Spleen (tissue), 11 donors: Measurements from ENCODE around the gene ZNF77. TPM values are rescaled to one million over a fixed set of nuclear protein-coding genes. Genes with fewer than 3 reads are reported as not detected.
A peak's percentile ranks its signal among the peaks of the same experiment; 100 is the strongest.
"Not testable (repeated sequence)": the region's sequence is repeated elsewhere in the genome, so short reads cannot be mapped to it uniquely, and the experiment has no call there.

Experiments used
- DNase-seq: peaks from one replicate; pipeline ENCODE4 v3.0.0-alpha.2; 2020
- H3K27ac ChIP-seq, 8 donors: fragments of 200-600 bp; sonication (generic) in 7 of 8; 1 replicate in 4 of 8; 2 replicates in 4 of 8; pipeline versions ENCODE4 v1.5.0 to v1.8.0; 2016 to 2021; ENCODE audit warnings: inconsistent platforms in 4 of 8, mild to moderate bottlenecking in 4 of 8, moderate library complexity in 1 of 8
- H3K27me3 ChIP-seq, 7 donors: fragments of 200-600 bp; sonication (generic) in 6 of 7; replicated peaks in 1 of 7; 1 replicate in 4 of 7; 2 replicates in 3 of 7; pipeline versions ENCODE4 v1.5.0 to v1.8.0; 2016 to 2021; ENCODE audit warnings: inconsistent platforms in 3 of 7, mild to moderate bottlenecking in 1 of 7
- H3K36me3 ChIP-seq, 6 donors: fragments of 200-600 bp; sonication (generic) in 5 of 6; 1 replicate in 4 of 6; 2 replicates in 2 of 6; pipeline versions ENCODE4 v1.5.0 to v1.8.0; 2016 to 2021; ENCODE audit warnings: inconsistent platforms in 2 of 6
- H3K4me1 ChIP-seq, 6 donors: fragments of 200-600 bp; sonication (generic) in 5 of 6; 1 replicate in 3 of 6; 2 replicates in 3 of 6; pipeline versions ENCODE4 v1.5.0 to v1.8.0; 2016 to 2021; ENCODE audit warnings: inconsistent platforms in 3 of 6
- H3K4me3 ChIP-seq, 8 donors: fragments of 200-600 bp; sonication (generic) in 7 of 8; 1 replicate in 4 of 8; 2 replicates in 4 of 8; pipeline versions ENCODE4 v1.5.0 to v1.8.0; 2016 to 2021; ENCODE audit warnings: inconsistent platforms in 4 of 8, mild to moderate bottlenecking in 4 of 8, moderate library complexity in 2 of 8
- H3K9me3 ChIP-seq, 8 donors: fragments of 200-600 bp; sonication (generic) in 7 of 8; 1 replicate in 4 of 8; 2 replicates in 4 of 8; pipeline versions ENCODE4 v1.5.0 to v1.8.0; 2016 to 2021; ENCODE audit warnings: inconsistent platforms in 4 of 8
- POLR2A ChIP-seq, 3 donors: fragments of 450-650 bp; IDR thresholded peaks; one replicate each; pipeline ENCODE4 v1.5.1; 2017; ENCODE audit warnings: antibody characterized with exemption in 3 of 3, mild to moderate bottlenecking in 1 of 3
- POLR2AphosphoS5 ChIP-seq, 3 donors: sonication (generic); formaldehyde crosslinking; IDR thresholded peaks; one replicate each; pipeline ENCODE4 v1.5.1; 2017; ENCODE audit warnings: antibody characterized with exemption in 3 of 3
- WGBS, 5 donors: extraction: QIAGEN DNeasy Blood & Tissue Kit in 3 of 5; methylation state at CpG; one replicate each; pipeline versions ENCODE4 v1.1.5 to v1.1.7; 2013 to 2018; 5-methylcytosine and 5-hydroxymethylcytosine counted together
- intact Hi-C: fragments of 100-400 bp; cut with DNase I; formaldehyde crosslinking; loops from one replicate; pipeline ENCODE4 v1.15.0; 2023; ENCODE audit warnings: low total_unique reads
- polyA plus RNA-seq, 3 donors: library from polyadenylated mRNA; stranded (reverse); fragments of 200-250 nt; gene quantifications; one replicate each; pipeline ENCODE4 v1.2.1, GENCODE V29; 2013
- total RNA-seq, 7 donors: library from RNA; depleted of rRNA in 3 of 7; stranded (reverse); fragments of >200 nt in 3 of 7; fragmentation: NEBNext Ultra II Directional in 4 of 7; extraction: Animal tissue kit (Norgen Biotek cat#: 25700) in 4 of 7; gene quantifications; one replicate each; pipeline versions ENCODE4 v1.1.0 to v1.2.1, GENCODE V29; 2016 to 2021
- TF ChIP-seq, protein P1 (sequence below), 11 experiments: fragments of 200-600 bp in 7 of 11; fragments of 450-650 bp in 4 of 11; sonication (generic) in 4 of 11; IDR thresholded peaks in 8 of 11; conservative IDR thresholded peaks in 3 of 11; 1 replicate in 7 of 11; 2 replicates in 4 of 11; pipeline versions ENCODE4 v1.4.0 to v1.8.0; 2016 to 2021; ENCODE audit warnings: antibody characterized with exemption in 11 of 11, inconsistent platforms in 4 of 11, mild to moderate bottlenecking in 1 of 11
- donor health status: healthy with polysubstance abuse.
- donor health status: DM: no; HTN: no; CAD: no; lungs with moderate emphysema.
- donor health status: DM: no; HTN: no; CAD: no.
- donor health status: Bipolar disorder and iron deficiency.
- donor health status: healthy.
- donor health status: DM: no; HTN: no; CAD: no.
- donor health status: DM: yes; HTN: yes; CAD: no.

Gene ZNF77
- total and polyA plus RNA-seq, 10 donors: 2.2 to 7.5 (median 4.3) TPM

DNA sequence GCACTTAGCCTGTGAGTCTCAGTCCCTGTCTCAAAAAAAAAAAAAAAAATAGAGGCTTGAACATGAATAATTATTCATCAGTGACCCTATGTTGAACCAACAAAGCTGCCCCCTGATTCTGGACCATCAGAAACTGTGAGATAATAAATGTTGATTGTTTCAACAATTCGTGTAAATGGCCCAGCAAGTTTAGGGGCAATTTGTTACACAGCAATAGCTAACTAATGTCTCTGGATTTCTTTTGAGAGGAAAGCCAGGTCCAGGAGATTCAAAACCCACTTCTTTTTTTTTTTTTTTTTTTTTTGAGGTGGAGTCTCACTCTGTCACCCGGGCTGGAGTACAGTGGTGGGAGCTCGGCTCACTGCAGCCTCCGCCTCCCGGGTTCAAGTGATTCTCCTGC lies 20.1 kb upstream of the ZNF77 start:
- Histone ChIP-seq H3K4me1 (peaks cover 5 to 44% (median 32%) of the 10 kb centered on the region in 6 donors), H3K27ac (no peak overlapping the region), H3K36me3 (no peaks in the 10 kb centered on the region), H3K27me3 (no peaks in the 10 kb centered on the region), H3K9me3 (no peaks in the 10 kb centered on the region), H3K4me3 (no peak overlapping the region)
- DNase-seq: no peak
- TF ChIP-seq, protein P1, sequence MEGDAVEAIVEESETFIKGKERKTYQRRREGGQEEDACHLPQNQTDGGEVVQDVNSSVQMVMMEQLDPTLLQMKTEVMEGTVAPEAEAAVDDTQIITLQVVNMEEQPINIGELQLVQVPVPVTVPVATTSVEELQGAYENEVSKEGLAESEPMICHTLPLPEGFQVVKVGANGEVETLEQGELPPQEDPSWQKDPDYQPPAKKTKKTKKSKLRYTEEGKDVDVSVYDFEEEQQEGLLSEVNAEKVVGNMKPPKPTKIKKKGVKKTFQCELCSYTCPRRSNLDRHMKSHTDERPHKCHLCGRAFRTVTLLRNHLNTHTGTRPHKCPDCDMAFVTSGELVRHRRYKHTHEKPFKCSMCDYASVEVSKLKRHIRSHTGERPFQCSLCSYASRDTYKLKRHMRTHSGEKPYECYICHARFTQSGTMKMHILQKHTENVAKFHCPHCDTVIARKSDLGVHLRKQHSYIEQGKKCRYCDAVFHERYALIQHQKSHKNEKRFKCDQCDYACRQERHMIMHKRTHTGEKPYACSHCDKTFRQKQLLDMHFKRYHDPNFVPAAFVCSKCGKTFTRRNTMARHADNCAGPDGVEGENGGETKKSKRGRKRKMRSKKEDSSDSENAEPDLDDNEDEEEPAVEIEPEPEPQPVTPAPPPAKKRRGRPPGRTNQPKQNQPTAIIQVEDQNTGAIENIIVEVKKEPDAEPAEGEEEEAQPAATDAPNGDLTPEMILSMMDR (IDR thresholded peaks at IDR 0.05 in 8 of 11, conservative IDR thresholded peaks at IDR 0.05 in 3 of 11): no peak
- no peak for TF ChIP-seq POLR2AphosphoS5 (IDR thresholded peaks at IDR 0.05)
- TF ChIP-seq POLR2A (IDR thresholded peaks at IDR 0.05): no peak
- intact Hi-C loops: no loop called here
- WGBS, 5 donors: 89 to 99% (median 95%) methylated on average over 5 of the region's 5 CpGs

DNA sequence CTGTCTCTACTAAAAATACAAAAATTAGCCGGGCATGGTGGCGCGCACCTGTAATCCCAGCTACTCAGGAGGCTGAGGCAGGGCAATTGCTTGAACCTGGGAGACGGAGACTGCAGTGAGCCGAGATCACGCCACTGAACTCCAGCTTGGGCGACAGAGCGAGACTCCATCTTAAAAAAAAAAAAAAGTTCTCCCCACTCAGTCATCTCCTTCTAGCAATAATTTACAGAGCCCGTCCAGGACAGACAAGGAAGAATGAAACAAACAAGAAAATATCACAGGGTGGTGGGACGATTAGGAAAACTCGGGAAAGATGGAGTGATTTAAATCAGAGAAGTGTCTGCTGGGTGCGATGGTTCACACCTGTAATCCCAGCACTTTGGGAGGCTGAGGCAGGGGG lies 18.9 kb upstream of the ZNF77 start:
- H3K27ac ChIP-seq, H3K27me3 ChIP-seq, H3K9me3 ChIP-seq, H3K36me3 ChIP-seq, DNase-seq, intact Hi-C loops, H3K4me3 ChIP-seq: not testable (repeated sequence)
- WGBS, 5 donors: 86 to 89% (median 87%) methylated on average over 12 of the region's 12 CpGs
- peaks cover 0 to 31% (median 22%) of the 10 kb centered on the region in 6 donors for H3K4me1 ChIP-seq

DNA sequence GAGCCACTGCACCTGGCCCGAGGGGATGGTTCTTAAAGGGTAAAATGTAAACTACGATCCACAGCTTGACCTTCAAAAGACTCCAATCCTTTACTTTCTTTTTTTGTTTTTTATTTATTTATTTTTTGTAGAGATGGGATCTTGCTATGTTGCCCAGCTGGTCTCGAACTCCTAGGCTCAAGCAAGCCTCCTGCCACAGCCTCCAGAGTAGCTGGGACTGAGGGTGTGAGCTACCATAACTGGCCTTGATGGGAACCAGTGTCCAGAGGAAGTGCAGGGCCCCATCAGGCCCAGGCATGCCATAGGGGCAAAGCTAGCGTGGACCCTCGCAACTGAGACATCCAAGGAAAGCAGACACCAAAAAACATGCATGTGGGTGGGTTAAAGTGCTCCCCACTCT lies 18.4 kb upstream of the ZNF77 start:
- Histone ChIP-seq H3K4me3 (no peak overlapping the region), H3K4me1 (peaks cover 0 to 26% (median 17%) of the 10 kb centered on the region in 6 donors), H3K36me3 (no peaks in the 10 kb centered on the region), H3K27ac (peak overlapping the region in 1 of 8 donors; percentile 17), H3K9me3 (no peaks in the 10 kb centered on the region), H3K27me3 (no peaks in the 10 kb centered on the region)
- WGBS, 5 donors: 85 to 96% (median 89%) methylated on average over 5 of the region's 5 CpGs
- TF ChIP-seq POLR2AphosphoS5 (IDR thresholded peaks at IDR 0.05): no peak
- TF ChIP-seq, protein P1 (IDR thresholded peaks at IDR 0.05 in 8 of 11, conservative IDR thresholded peaks at IDR 0.05 in 3 of 11): no peak
- TF ChIP-seq POLR2A (IDR thresholded peaks at IDR 0.05): no peak
- no peak for DNase-seq
- intact Hi-C loops: no loop called here

DNA sequence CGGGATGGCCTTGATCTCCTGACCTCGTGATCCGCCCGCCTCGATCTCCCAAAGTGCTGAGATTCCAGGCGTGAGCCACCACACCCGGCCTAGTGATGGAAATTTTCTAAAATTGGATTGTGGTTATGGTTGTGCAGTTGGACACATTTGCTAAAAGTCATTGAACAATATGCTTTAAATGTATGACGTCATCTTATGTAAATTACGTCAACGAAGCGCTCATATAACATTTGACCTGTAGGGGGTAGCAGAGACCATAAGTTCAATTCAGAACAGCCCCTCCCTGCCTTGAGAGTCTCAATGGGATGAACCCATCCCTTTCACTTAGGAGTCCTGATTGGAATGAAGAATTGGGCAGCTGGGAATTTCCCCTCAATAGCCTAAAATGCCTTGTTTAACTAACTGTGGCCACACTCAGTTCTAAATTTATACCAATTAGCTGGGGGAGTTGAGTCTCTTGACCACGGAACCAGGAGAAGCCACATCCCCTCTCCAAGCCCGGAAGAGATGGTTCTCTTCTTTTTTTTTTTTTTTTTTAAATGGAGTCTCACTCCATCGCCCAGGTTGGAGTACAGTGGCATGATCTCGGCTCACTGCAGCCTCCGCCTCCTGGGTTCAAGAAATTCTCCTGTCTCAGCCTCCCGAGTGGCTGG lies 17.4 kb upstream of the ZNF77 start:
- 30 to 40% (median 36%) methylated on average over 17 of the region's 17 CpGs for WGBS, 5 donors
- Histone ChIP-seq H3K27ac (peak overlapping the region in 4 of 8 donors; percentile 10 to 40 (median 27)), H3K9me3 (no peaks in the 10 kb centered on the region), H3K27me3 (no peaks in the 10 kb centered on the region), H3K36me3 (no peaks in the 10 kb centered on the region), H3K4me3 (peak overlapping the region in 1 of 8 donors; percentile 39), H3K4me1 (peaks cover 0 to 21% (median 14%) of the 10 kb centered on the region in 6 donors)
- DNase-seq: no peak
- TF ChIP-seq, protein P1 (IDR thresholded peaks at IDR 0.05 in 8 of 11, conservative IDR thresholded peaks at IDR 0.05 in 3 of 11): peak; percentile 63 to 95 (median 77)
- no peak for TF ChIP-seq POLR2AphosphoS5 (IDR thresholded peaks at IDR 0.05)
- intact Hi-C loops: no loop called here
